ENCODE results near the gene PDZRN3.

PDZRN3 gene

DNA sequence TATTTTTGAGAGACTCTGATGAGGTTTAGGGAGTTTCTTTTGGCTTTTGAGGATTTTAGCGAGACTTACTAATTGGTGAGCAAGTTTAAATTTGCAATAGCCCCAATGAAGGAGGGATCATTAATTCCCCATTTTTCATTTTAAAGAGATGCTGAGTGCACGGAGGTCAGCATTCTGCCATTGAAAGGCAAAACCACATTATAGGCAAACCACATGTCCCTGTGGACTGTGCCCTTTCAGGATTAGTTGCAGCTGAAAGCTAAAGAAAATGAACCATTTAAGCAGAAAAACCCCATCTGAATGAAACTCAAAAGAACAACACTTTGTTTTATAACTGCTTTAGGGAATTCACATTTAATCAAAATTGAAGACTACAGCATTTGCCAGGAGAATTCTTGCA lies 246.5 kb downstream of the PDZRN3 start:
- H3K4me3 ChIP-seq (ENCODE audit: low read depth, low read length) = no peak overlapping the region
- DNase-seq (ENCODE audit: low read depth) = peak; percentile 14
- TF ChIP-seq, protein P1, sequence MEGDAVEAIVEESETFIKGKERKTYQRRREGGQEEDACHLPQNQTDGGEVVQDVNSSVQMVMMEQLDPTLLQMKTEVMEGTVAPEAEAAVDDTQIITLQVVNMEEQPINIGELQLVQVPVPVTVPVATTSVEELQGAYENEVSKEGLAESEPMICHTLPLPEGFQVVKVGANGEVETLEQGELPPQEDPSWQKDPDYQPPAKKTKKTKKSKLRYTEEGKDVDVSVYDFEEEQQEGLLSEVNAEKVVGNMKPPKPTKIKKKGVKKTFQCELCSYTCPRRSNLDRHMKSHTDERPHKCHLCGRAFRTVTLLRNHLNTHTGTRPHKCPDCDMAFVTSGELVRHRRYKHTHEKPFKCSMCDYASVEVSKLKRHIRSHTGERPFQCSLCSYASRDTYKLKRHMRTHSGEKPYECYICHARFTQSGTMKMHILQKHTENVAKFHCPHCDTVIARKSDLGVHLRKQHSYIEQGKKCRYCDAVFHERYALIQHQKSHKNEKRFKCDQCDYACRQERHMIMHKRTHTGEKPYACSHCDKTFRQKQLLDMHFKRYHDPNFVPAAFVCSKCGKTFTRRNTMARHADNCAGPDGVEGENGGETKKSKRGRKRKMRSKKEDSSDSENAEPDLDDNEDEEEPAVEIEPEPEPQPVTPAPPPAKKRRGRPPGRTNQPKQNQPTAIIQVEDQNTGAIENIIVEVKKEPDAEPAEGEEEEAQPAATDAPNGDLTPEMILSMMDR (IDR thresholded peaks at IDR 0.05; ENCODE audit: insufficient read depth, low read depth, low read length, missing control alignments) = no peak

DNA sequence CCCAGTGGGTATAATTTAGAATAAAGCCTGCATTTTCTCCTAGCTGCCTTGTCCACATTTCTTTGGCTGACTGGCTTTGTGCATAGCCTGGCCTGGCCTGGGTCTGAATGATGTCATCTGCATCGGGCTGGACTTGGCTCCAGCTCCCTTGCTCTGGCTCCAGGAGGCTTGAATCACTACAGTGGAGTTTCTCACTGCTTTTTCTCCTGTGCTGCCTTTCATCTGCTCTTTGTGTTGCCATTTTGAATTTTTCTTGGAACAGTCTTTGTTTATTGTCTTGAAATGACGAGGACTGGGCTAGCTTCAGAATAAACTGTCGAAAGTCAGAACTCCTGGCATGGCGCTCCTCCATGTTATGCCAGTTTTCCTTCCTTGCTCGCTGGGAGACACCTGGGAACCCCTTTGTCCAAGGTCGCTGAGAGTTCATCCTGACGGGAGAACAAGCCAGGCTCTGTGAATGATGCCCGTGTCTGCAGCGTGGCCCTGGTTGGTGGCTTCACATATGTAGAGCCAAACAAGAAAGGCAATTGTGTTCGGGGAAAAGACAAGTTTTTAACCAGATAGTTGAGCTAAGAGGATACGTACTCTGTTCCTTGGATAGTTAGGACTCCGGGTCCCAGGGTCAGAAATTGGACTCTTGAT lies 258.9 kb downstream of the PDZRN3 start:
- TF ChIP-seq, protein P1 (IDR thresholded peaks at IDR 0.05; ENCODE audit: insufficient read depth, low read depth, low read length, missing control alignments) = no peak
- DNase-seq (ENCODE audit: low read depth) = no peak
- no peak overlapping the region for H3K4me3 ChIP-seq (ENCODE audit: low read depth, low read length)

DNA sequence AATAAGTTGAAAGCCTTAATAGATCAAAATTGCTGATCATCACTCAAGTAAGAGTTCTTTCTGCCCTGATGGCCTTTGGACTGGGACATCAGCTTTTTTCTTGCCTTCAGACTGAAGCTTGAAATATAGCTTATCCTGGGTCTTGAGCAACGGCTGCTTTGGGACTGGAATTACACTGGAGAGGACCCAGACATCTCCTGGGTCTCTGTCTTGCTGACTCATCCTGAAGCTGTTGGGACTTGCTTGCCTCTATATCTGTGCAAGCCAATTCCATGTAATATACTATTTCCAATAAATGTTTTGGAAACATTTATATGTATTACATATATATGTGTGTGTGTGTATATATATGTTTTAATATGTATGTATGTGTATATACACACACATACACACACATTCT lies 260.2 kb downstream of the PDZRN3 start:
- TF ChIP-seq, protein P1 (IDR thresholded peaks at IDR 0.05; ENCODE audit: insufficient read depth, low read depth, low read length, missing control alignments) = no peak
- no peak for DNase-seq (ENCODE audit: low read depth)
- no peak overlapping the region for H3K4me3 ChIP-seq (ENCODE audit: low read depth, low read length)

DNA sequence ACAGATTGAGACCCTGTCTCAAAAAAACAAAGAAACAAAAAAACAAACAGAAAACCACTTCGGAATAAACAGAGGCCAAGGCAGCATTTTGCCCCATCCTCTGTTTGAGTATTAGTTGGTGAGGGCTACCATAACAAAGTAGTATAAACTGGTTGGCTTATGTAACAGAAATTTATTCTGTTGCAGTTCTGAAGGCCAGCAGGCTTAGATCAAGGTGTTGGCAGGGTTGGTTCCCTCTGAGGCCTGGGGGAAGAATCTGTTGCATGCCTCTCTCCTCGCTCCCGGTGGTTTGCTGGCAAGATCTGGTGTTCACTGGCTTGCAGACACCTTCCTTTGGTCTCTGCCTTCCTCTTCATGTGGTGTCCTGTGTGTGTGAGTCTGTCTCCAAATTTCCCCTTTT lies 261.6 kb downstream of the PDZRN3 start:
- no peak for DNase-seq (ENCODE audit: low read depth)
- TF ChIP-seq, protein P1 (IDR thresholded peaks at IDR 0.05; ENCODE audit: insufficient read depth, low read depth, low read length, missing control alignments) = no peak

DNA sequence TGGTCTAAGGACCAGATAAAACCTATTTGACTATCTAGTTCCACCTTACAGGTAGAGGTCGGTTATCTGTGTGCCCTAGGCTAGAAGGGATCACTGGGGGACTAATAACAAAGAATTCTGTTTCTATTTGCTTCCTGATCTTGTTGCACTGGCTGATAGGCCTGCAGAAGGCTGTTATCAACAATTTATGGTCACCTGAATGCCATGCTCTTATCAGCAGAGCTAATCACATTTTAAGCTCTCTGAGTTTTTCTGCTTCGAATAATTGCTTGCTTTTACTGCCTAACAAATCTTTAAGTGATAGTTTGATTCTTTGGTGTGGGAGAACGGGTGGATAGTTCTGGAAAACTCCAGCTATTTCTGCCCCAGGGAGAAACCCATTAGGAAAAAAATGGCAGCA lies 263.1 kb downstream of the PDZRN3 start:
- TF ChIP-seq, protein P1 (IDR thresholded peaks at IDR 0.05; ENCODE audit: insufficient read depth, low read depth, low read length, missing control alignments) = no peak
- no peak for DNase-seq (ENCODE audit: low read depth)
- no peak overlapping the region for H3K4me3 ChIP-seq (ENCODE audit: low read depth, low read length)

More for the DNA sequence above, 261.6 kb downstream of the PDZRN3 start:
- no peak overlapping the region for H3K4me3 ChIP-seq (ENCODE audit: low read depth, low read length)

DNA sequence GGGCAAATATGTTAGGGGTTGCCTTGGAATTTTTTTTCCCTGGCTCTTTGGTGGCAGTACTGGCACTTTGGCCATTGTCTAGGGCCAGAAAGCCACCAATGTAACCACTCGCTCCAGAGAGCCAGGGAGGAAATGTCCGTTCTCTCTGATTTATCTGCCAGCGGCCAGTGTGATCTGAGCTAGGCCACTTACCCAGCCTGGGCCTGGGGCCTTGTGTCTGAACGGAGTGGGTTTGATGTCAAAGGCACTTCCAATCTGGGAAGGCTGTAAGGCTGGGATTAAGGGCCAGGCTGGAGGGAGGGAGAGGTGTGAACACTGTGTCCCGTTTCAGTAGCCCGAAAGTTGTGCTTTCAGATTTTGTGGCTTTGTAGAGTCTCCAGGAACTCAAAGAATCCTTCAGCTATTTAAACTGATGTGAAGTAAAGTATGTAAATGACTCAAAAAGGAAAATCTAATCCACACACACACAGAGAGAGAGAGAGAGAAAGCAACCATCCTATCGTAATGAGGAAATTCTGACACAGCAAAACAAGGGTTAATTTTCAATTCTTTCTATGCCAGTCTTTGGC lies 271.0 kb downstream of the PDZRN3 start:
- TF ChIP-seq, protein P1 (IDR thresholded peaks at IDR 0.05; ENCODE audit: insufficient read depth, low read depth, low read length, missing control alignments) = no peak
- no peak overlapping the region for H3K4me3 ChIP-seq (ENCODE audit: low read depth, low read length)
- no peak for DNase-seq (ENCODE audit: low read depth)

Data from GM12865 (cell line).